DOHH2 (cell line): ENCODE data around the gene ACSM3.

Experiments used
- H3F3A ChIP-seq: fragments of 200-600 bp; sonication (generic), shearing (Covaris generic); 2 replicates; pipeline ENCODE4 v1.6.0; 2016; ENCODE audit warnings: antibody characterized with exemption, mild to moderate bottlenecking; ENCODE audit not compliant: control insufficient read depth, insufficient read depth
- H3K27ac ChIP-seq: fragments of 200-600 bp; sonication (generic); 2 replicates; pipeline ENCODE4 v1.5.1; 2014; ENCODE audit warnings: low read depth, mild to moderate bottlenecking, low read length, moderate library complexity
- H3K27me3 ChIP-seq: fragments of 200-600 bp; sonication (generic); 2 replicates; pipeline ENCODE4 v1.6.1; 2014; ENCODE audit warnings: mild to moderate bottlenecking, low read length, mixed read lengths; ENCODE audit not compliant: control insufficient read depth
- H3K36me3 ChIP-seq: fragments of 200-600 bp; sonication (generic); 2 replicates; pipeline ENCODE4 v1.6.1; 2014; ENCODE audit warnings: mild to moderate bottlenecking, low read length, moderate library complexity, mixed read lengths; ENCODE audit not compliant: control insufficient read depth
- H3K4me1 ChIP-seq: fragments of 200-600 bp; sonication (generic); 2 replicates; pipeline ENCODE4 v1.6.1; 2014; ENCODE audit warnings: mild to moderate bottlenecking, low read length, mixed read lengths; ENCODE audit not compliant: control insufficient read depth
- H3K4me2 ChIP-seq: fragments of 200-600 bp; sonication (generic); 2 replicates; pipeline ENCODE4 v1.6.0; 2014; ENCODE audit warnings: mild to moderate bottlenecking, low read length, moderate library complexity
- H3K4me3 ChIP-seq: fragments of 200-600 bp; sonication (generic); 2 replicates; pipeline ENCODE4 v1.5.1; 2014; ENCODE audit warnings: mild to moderate bottlenecking, low read length, mixed read lengths
- H3K79me2 ChIP-seq: fragments of 200-600 bp; sonication (generic); 2 replicates; pipeline ENCODE4 v1.6.1; 2014; ENCODE audit warnings: mild to moderate bottlenecking, low read length, mixed read lengths; ENCODE audit not compliant: control insufficient read depth
- H3K9me2 ChIP-seq: fragments of 200-600 bp; sonication (generic); replicated peaks from 2 replicates; pipeline ENCODE4 v1.6.1; 2014; ENCODE audit warnings: mild to moderate bottlenecking, low read length, mixed read lengths; ENCODE audit not compliant: control insufficient read depth
- H3K9me3 ChIP-seq: fragments of 200-600 bp; sonication (generic); 2 replicates; pipeline ENCODE4 v1.6.1; 2014; ENCODE audit warnings: antibody characterized with exemption, low read length, mixed read lengths; ENCODE audit not compliant: control insufficient read depth, insufficient read depth
- H4K20me1 ChIP-seq: fragments of 200-600 bp; sonication (generic); 2 replicates; pipeline ENCODE4 v1.6.0; 2014; ENCODE audit warnings: low read depth, mild to moderate bottlenecking, antibody characterized with exemption, low read length, moderate library complexity; ENCODE audit not compliant: control insufficient read depth, insufficient read depth
- CTCF ChIP-seq: fragments of 200-600 bp; sonication (generic); IDR thresholded peaks from one replicate; pipeline ENCODE4 v1.5.1; 2014; ENCODE audit warnings: antibody characterized with exemption, mild to moderate bottlenecking, low read depth, low read length; ENCODE audit not compliant: poor library complexity, severe bottlenecking
- EZH2phosphoT487 ChIP-seq: fragments of 200-600 bp; sonication (generic); IDR thresholded peaks from 2 replicates; pipeline ENCODE4 v1.6.1; 2017; ENCODE audit warnings: borderline replicate concordance, mild to moderate bottlenecking, antibody characterized with exemption, low read length, moderate library complexity, mixed read lengths

ACSM3 gene

GRCh38 chr16:20826039-20826566 is 62.3 kb downstream of the ACSM3 start:
- H3K4me2 ChIP-seq: no peak overlapping the region
- H3K9me2 ChIP-seq: no peaks in the 10 kb centered on the region
- peaks cover 24% of the 10 kb centered on the region for H3K36me3 ChIP-seq
- no peaks in the 10 kb centered on the region for H3K27me3 ChIP-seq
- no peaks in the 10 kb centered on the region for H3K9me3 ChIP-seq
- TF ChIP-seq EZH2phosphoT487 (no peak), CTCF (no peak)
- H3F3A ChIP-seq: no peaks in the 10 kb centered on the region
- H3K4me1 ChIP-seq: no peaks in the 10 kb centered on the region
- no peak overlapping the region for H3K27ac ChIP-seq
- H3K79me2 ChIP-seq: no peaks in the 10 kb centered on the region
- H4K20me1 ChIP-seq: no peaks in the 10 kb centered on the region
- no peak overlapping the region for H3K4me3 ChIP-seq

GRCh38 chr16:20829536-20829935 is 65.7 kb downstream of the ACSM3 start:
- H3K9me2 ChIP-seq: no peaks in the 10 kb centered on the region
- H4K20me1 ChIP-seq: no peaks in the 10 kb centered on the region
- no peaks in the 10 kb centered on the region for H3K79me2 ChIP-seq
- no peaks in the 10 kb centered on the region for H3K9me3 ChIP-seq
- no peaks in the 10 kb centered on the region for H3K27me3 ChIP-seq
- peaks cover 23% of the 10 kb centered on the region for H3K36me3 ChIP-seq
- H3K27ac ChIP-seq: no peak overlapping the region
- TF ChIP-seq EZH2phosphoT487 (no peak), CTCF (no peak)
- H3K4me2 ChIP-seq: no peak overlapping the region
- no peaks in the 10 kb centered on the region for H3K4me1 ChIP-seq
- no peaks in the 10 kb centered on the region for H3F3A ChIP-seq
- H3K4me3 ChIP-seq: no peak overlapping the region

GRCh38 chr16:20830372-20830771 is 66.6 kb downstream of the ACSM3 start:
- peaks cover 26% of the 10 kb centered on the region for H3K36me3 ChIP-seq

More at GRCh38 chr16:20830372-20830771, 66.6 kb downstream of the ACSM3 start:
- Histone ChIP-seq H3K9me3 (no peaks in the 10 kb centered on the region), H3K27me3 (no peaks in the 10 kb centered on the region), H3K27ac (no peak overlapping the region), H4K20me1 (no peaks in the 10 kb centered on the region), H3K4me1 (no peaks in the 10 kb centered on the region), H3F3A (no peaks in the 10 kb centered on the region), H3K79me2 (no peaks in the 10 kb centered on the region), H3K4me2 (no peak overlapping the region), H3K4me3 (no peak overlapping the region), H3K9me2 (no peaks in the 10 kb centered on the region)
- no peak for TF ChIP-seq CTCF
- TF ChIP-seq EZH2phosphoT487: no peak
